ENCODE measurements around the gene TPT1.

GRCh38 chr13:45302507-45302906 lies 38.5 kb downstream of the TPT1 start:
- no peak for TF ChIP-seq CTCF (IDR thresholded peaks at IDR 0.05; ENCODE audit: low read depth, low read length)
- TF ChIP-seq EZH2phosphoT487 (IDR thresholded peaks at IDR 0.05; ENCODE audit: low read depth): no peak

All from OCI-LY3 (cell line).